Natural killer cell (primary cell): ENCODE data around the gene KIF1B. TPM values are rescaled to one million over a fixed set of nuclear protein-coding genes. Genes with fewer than 3 reads are reported as not detected.
"Not testable (repeated sequence)": the region's sequence is repeated elsewhere in the genome, so short reads cannot be mapped to it uniquely, and the experiment has no call there.

Experiments
- ATAC-seq, 3 donors: fragments of 150-1000 bp in 2 of 3; fragments of 200-7000 bp in 1 of 3; cut with Tn5 transposase; 1 replicate in 1 of 3; 2 replicates in 2 of 3; pipeline ENCODE4 v1.10.0; 2021; ENCODE audit warnings: mild to moderate bottlenecking in 2 of 3, moderate library complexity in 2 of 3
- DNase-seq, 2 donors: peaks; one replicate each; pipeline versions ENCODE4 v3.0.0 to v3.0.0-alpha.2; 2013 to 2021; ENCODE audit warnings: mixed read lengths in 1 of 2
- H3K27ac ChIP-seq: one replicate; pipeline ENCODE4 v1.5.1; 2013; ENCODE audit warnings: mild to moderate bottlenecking, low read length
- H3K27me3 ChIP-seq: one replicate; pipeline ENCODE4 v1.6.1; 2013; ENCODE audit warnings: low read length; ENCODE audit not compliant: control insufficient read depth, insufficient read depth
- H3K36me3 ChIP-seq: one replicate; pipeline ENCODE4 v1.6.1; 2013; ENCODE audit warnings: low read length; ENCODE audit not compliant: control insufficient read depth, insufficient read depth
- H3K4me1 ChIP-seq: one replicate; pipeline ENCODE4 v1.6.1; 2013; ENCODE audit warnings: low read length; ENCODE audit not compliant: control insufficient read depth, insufficient read depth
- H3K4me3 ChIP-seq: one replicate; pipeline ENCODE4 v1.5.1; 2013; ENCODE audit warnings: low read length
- H3K9me3 ChIP-seq: one replicate; pipeline ENCODE4 v1.6.1; 2013; ENCODE audit warnings: low read length; ENCODE audit not compliant: control insufficient read depth, insufficient read depth
- H3K27ac Mint-ChIP-seq, 2 donors: one replicate each; pipeline ENCODE4 v1.8.0; 2022; ENCODE audit warnings: mild to moderate bottlenecking in 2 of 2, mixed read lengths in 2 of 2, moderate library complexity in 1 of 2
- H3K27me3 Mint-ChIP-seq, 2 donors: one replicate each; pipeline ENCODE4 v1.8.0; 2022; ENCODE audit warnings: low read depth in 2 of 2, mixed read lengths in 2 of 2
- H3K36me3 Mint-ChIP-seq: one replicate; pipeline ENCODE4 v1.8.0; 2022; ENCODE audit warnings: mixed read lengths
- H3K4me1 Mint-ChIP-seq, 2 donors: one replicate each; pipeline ENCODE4 v1.8.0; 2022; ENCODE audit warnings: mixed read lengths in 2 of 2
- H3K4me3 Mint-ChIP-seq: one replicate; pipeline ENCODE4 v1.8.0; 2022; ENCODE audit warnings: mild to moderate bottlenecking, moderate library complexity, mixed read lengths
- H3K9me3 Mint-ChIP-seq, 2 donors: one replicate each; pipeline ENCODE4 v1.8.0; 2022; ENCODE audit warnings: mixed read lengths in 2 of 2
- WGBS: methylation state at CpG from one replicate; pipeline ENCODE4 v1.1.7; 2013; ENCODE audit warnings: missing lambda C conversion rate; ENCODE audit not compliant: insufficient coverage; 5-methylcytosine and 5-hydroxymethylcytosine counted together
- intact Hi-C: fragments of 100-400 bp; cut with micrococcal nuclease; formaldehyde crosslinking; loops from one replicate; pipeline ENCODE4 v1.14.2; 2022
- total RNA-seq, 4 donors: library from RNA; stranded (reverse); fragments of 120-200 nt in 1 of 4; gene quantifications; one replicate each; pipeline versions ENCODE4 v1.2.3 to v1.2.4, GENCODE V29; 2013 to 2022
- TF ChIP-seq, protein P1 (sequence below): fragments of 200-600 bp; IDR thresholded peaks from one replicate; pipeline ENCODE4 v1.8.0; 2022; ENCODE audit warnings: antibody characterized with exemption

Gene KIF1B
- total RNA-seq, 3 donors from 2014 or later (not counting 1 experiment from before 2014, with no cell fraction given) = 15.2 to 22.0 (median 16.3) TPM

DNA sequence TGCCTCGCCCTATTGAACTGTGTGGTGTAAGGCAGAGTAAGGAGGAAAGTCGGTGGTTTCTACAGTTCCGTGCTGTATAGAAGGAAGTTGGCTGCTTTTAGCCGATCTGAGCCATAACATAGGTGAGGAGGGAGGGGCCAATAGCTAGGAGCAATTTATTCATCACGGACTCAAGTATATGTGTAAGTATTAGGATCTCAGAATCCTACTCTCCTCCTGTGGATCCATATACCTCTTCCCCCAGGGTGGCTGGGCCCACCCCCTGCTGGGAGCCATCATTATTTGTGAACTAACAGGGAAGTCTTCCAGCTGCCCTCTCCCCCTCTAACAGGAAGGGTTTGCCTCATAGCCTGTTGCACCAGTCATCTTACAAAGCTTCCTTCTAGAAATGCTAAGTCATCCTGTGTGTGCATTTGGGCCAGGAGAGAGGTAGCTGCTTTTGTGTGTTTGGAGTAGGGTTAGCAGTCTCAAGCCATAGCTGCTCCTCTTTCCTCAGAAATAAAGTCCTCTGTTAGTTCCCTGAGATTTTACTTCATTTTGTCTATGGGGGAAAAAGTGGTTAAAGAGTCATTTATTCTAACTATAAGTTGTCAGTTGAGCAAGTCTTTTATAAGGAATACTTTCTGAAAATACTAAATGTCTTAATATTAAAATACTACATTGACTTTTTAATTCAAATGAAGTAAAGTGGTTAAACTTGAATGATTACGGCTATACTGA, 205.0 kb downstream of the KIF1B start:
- H3K4me1 ChIP-seq = no peaks in the 10 kb centered on the region
- H3K4me3 ChIP-seq = no peak overlapping the region
- no peaks in the 10 kb centered on the region for H3K4me1 Mint-ChIP-seq
- H3K36me3 ChIP-seq = peaks cover 50% of the 10 kb centered on the region
- 34% methylated on average over 3 of the region's 6 CpGs for WGBS
- no peaks in the 10 kb centered on the region for H3K9me3 Mint-ChIP-seq
- intact Hi-C loops = no loop called here
- no peaks in the 10 kb centered on the region for H3K27me3 ChIP-seq
- DNase-seq = peak in 1 of 2 donors; percentile 18
- H3K27ac Mint-ChIP-seq = peak overlapping the region in 1 of 2 donors; percentile 61
- ATAC-seq = peak; percentile 40 to 85 (median 40)
- no peak overlapping the region for H3K27ac ChIP-seq
- H3K4me3 Mint-ChIP-seq = no peak overlapping the region
- no peaks in the 10 kb centered on the region for H3K27me3 Mint-ChIP-seq
- TF ChIP-seq, protein P1, sequence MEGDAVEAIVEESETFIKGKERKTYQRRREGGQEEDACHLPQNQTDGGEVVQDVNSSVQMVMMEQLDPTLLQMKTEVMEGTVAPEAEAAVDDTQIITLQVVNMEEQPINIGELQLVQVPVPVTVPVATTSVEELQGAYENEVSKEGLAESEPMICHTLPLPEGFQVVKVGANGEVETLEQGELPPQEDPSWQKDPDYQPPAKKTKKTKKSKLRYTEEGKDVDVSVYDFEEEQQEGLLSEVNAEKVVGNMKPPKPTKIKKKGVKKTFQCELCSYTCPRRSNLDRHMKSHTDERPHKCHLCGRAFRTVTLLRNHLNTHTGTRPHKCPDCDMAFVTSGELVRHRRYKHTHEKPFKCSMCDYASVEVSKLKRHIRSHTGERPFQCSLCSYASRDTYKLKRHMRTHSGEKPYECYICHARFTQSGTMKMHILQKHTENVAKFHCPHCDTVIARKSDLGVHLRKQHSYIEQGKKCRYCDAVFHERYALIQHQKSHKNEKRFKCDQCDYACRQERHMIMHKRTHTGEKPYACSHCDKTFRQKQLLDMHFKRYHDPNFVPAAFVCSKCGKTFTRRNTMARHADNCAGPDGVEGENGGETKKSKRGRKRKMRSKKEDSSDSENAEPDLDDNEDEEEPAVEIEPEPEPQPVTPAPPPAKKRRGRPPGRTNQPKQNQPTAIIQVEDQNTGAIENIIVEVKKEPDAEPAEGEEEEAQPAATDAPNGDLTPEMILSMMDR = no peak
- no peaks in the 10 kb centered on the region for H3K9me3 ChIP-seq
- H3K36me3 Mint-ChIP-seq = peaks cover 38% of the 10 kb centered on the region

DNA sequence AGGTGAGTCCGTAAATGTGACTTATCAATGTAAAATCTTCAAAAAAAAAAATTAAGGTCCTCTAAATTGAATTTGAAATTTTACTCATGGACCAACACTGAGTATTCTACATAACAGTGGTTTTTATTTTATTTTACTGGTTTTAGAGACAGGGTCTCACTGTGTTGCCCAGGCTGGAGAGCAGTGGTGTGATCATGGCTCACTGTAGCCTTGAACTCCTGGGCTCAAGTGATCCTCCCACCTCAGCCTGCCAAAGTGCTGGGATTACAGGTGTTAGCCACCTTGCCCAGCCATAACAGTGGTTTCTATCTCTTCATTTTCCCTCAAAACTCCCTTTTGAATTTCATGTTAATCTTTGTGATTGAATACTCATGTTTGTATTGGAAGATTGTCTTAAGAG, 205.6 kb downstream of the KIF1B start:
- H3K27ac ChIP-seq, H3K9me3 Mint-ChIP-seq, H3K4me1 Mint-ChIP-seq, H3K27me3 Mint-ChIP-seq, H3K4me3 ChIP-seq, DNase-seq, H3K27me3 ChIP-seq, H3K27ac Mint-ChIP-seq, ATAC-seq, H3K4me3 Mint-ChIP-seq, H3K9me3 ChIP-seq, intact Hi-C loops, H3K4me1 ChIP-seq: not testable (repeated sequence)
- no CpG with 5 or more reads among the region's 1 CpG for WGBS
- peaks cover 51% of the 10 kb centered on the region for H3K36me3 ChIP-seq
- peaks cover 37% of the 10 kb centered on the region for H3K36me3 Mint-ChIP-seq

DNA sequence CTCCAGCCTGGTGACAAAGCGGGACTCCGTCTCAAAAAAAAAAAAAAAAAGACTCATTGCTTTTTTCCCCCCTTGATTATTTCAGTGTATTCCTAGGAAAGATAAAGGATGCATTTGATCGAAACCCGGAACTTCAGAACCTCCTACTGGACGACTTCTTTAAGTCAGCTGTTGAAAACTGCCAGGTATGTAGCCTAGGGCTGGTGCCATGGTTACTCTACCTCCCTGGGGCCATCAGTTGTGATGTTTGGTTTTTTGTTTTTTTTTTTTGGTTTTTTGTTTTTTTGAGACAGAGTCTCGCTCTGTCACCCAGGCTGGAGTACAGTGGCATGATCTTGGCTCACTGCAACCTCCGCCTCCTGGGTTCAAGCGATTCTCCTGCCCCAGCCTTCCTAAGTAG, 208.4 kb downstream of the KIF1B start:
- DNase-seq, H3K27ac ChIP-seq, H3K4me3 Mint-ChIP-seq, ATAC-seq, H3K4me1 ChIP-seq, H3K4me1 Mint-ChIP-seq, H3K27ac Mint-ChIP-seq, H3K9me3 ChIP-seq, H3K27me3 Mint-ChIP-seq, intact Hi-C loops, H3K9me3 Mint-ChIP-seq, H3K27me3 ChIP-seq, H3K4me3 ChIP-seq: not testable (repeated sequence)
- H3K36me3 Mint-ChIP-seq = peaks cover 13% of the 10 kb centered on the region
- 96% methylated on average over 8 of the region's 8 CpGs for WGBS
- H3K36me3 ChIP-seq = peaks cover 29% of the 10 kb centered on the region

DNA sequence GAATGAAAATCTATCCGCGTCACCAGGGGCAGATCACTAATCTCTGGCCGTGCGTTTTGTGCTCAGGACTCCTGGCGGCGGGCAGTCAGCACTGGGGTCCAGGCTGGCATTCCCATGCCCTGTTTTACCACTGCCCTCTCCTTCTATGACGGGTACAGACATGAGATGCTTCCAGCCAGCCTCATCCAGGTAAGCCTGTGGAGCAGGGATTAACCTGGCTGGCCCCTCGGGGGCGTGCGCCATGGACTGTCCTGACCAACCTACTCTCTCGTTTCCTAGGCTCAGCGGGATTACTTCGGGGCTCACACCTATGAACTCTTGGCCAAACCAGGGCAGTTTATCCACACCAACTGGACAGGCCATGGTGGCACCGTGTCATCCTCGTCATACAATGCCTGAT, 209.0 kb downstream of the KIF1B start:
- H3K4me3 Mint-ChIP-seq = no peak overlapping the region
- H3K4me1 Mint-ChIP-seq = no peaks in the 10 kb centered on the region
- peaks cover 29% of the 10 kb centered on the region for H3K36me3 ChIP-seq
- H3K27ac ChIP-seq = no peak overlapping the region
- H3K27me3 ChIP-seq = no peaks in the 10 kb centered on the region
- no peak overlapping the region for H3K4me3 ChIP-seq
- H3K9me3 Mint-ChIP-seq = no peaks in the 10 kb centered on the region
- no peaks in the 10 kb centered on the region for H3K27me3 Mint-ChIP-seq
- 89% methylated on average over 15 of the region's 15 CpGs for WGBS
- DNase-seq (no peak), ATAC-seq (no peak)
- H3K4me1 ChIP-seq = no peaks in the 10 kb centered on the region
- H3K27ac Mint-ChIP-seq = peak overlapping the region in 1 of 2 donors; percentile 56
- intact Hi-C loops = no loop called here
- TF ChIP-seq, protein P1 = no peak
- no peaks in the 10 kb centered on the region for H3K9me3 ChIP-seq
- H3K36me3 Mint-ChIP-seq = peaks cover 13% of the 10 kb centered on the region
